GM12878 (cell line): ENCODE data around the gene FZR1. TPM values are rescaled to one million over a fixed set of nuclear protein-coding genes. Genes with fewer than 3 reads are reported as not detected.

ENCODE experiments used
- ATAC-seq: fragments of 200-7000 bp; cut with Tn5 transposase; 3 replicates; pipeline ENCODE4 v1.9.1; 2020; ENCODE audit warnings: mild to moderate bottlenecking, moderate library complexity
- BruUV-seq: library from RNA; stranded (reverse); fragments of 400-500 nt; replicated peaks from 2 replicates; lab custom pipeline; 2021; lab: Mats Ljungman, UMichigan
- CTCF ChIA-PET: fragments of 300-600 bp; sonication (Branson Sonifier 250); formaldehyde crosslinking; extraction: SDS; loops from one replicate; lab custom pipeline; 2021; ENCODE audit warnings: inconsistent platforms; lab: Yijun Ruan, JAX
- POLR2A ChIA-PET: fragments of 350-600 bp; formaldehyde crosslinking; extraction: SDS; loops from one replicate; lab custom pipeline; 2021; ENCODE audit warnings: inconsistent platforms; lab: Charles Lee
- RAD21 ChIA-PET: fragments of 300-600 bp; sonication (Branson Sonifier 250); formaldehyde crosslinking; loops from one replicate; lab custom pipeline; 2023; ENCODE audit warnings: antibody characterized with exemption; ENCODE audit not compliant: unreplicated experiment; lab: Charles Lee
- SMC1A ChIA-PET: fragments of 300-600 bp; sonication (Branson Sonifier 250); formaldehyde crosslinking; loops from one replicate; lab custom pipeline; 2023; ENCODE audit not compliant: unreplicated experiment, uncharacterized antibody; lab: Charles Lee
- DNase-seq: peaks from one replicate; pipeline ENCODE4 v3.0.0-alpha.2; 2011; ENCODE audit warnings: low read depth, low spot score
- FAIRE-seq: peaks from 3 replicates; lab custom pipeline; 2011; peaks lifted over from hg19 to GRCh38; lab: Jason Lieb, UNC
- H2AFZ ChIP-seq: 2 replicates; pipeline ENCODE4 v1.6.0; 2011; ENCODE audit warnings: low read depth, low read length, control low read depth; ENCODE audit not compliant: control insufficient read depth
- H3K27ac ChIP-seq: 2 replicates; pipeline ENCODE4 v1.5.1; 2011; ENCODE audit warnings: control low read depth; ENCODE audit not compliant: control insufficient read depth, insufficient read depth
- H3K27me3 ChIP-seq, 2 experiments: replicated peaks in 1 of 2; 2 replicates each; pipeline versions ENCODE4 v1.6.0 to v1.6.1; 2011; ENCODE audit warnings: low read length in 1 of 2; ENCODE audit not compliant: control insufficient read depth in 2 of 2, insufficient read depth in 2 of 2
- H3K36me3 ChIP-seq, 2 experiments: 2 replicates each; pipeline ENCODE4 v1.5.1; 2011; ENCODE audit warnings: low read length in 1 of 2; ENCODE audit not compliant: control insufficient read depth in 2 of 2, insufficient read depth in 2 of 2
- H3K4me1 ChIP-seq: 2 replicates; pipeline ENCODE4 v1.6.1; 2011; ENCODE audit warnings: mild to moderate bottlenecking, low read length, moderate library complexity, mixed read lengths; ENCODE audit not compliant: control insufficient read depth, insufficient read depth
- H3K4me2 ChIP-seq: 2 replicates; pipeline ENCODE4 v1.6.0; 2011; ENCODE audit warnings: control low read depth; ENCODE audit not compliant: control insufficient read depth, insufficient read depth
- H3K4me3 ChIP-seq: fragments of 200-600 bp; sonication (generic); 2 replicates; pipeline ENCODE4 v1.5.1; 2016
- H3K79me2 ChIP-seq: 2 replicates; pipeline ENCODE4 v1.6.0; 2011; ENCODE audit warnings: low read length; ENCODE audit not compliant: control insufficient read depth, insufficient read depth
- H3K9ac ChIP-seq: 2 replicates; pipeline ENCODE4 v1.8.0; 2011; ENCODE audit warnings: low read length, control low read depth, mixed read lengths; ENCODE audit not compliant: control insufficient read depth, insufficient read depth
- H3K9me3 ChIP-seq: replicated peaks from 3 replicates; pipeline ENCODE4 v1.5.1; 2011; ENCODE audit warnings: mild to moderate bottlenecking, low read length; ENCODE audit not compliant: control insufficient read depth, insufficient read depth
- H4K20me1 ChIP-seq: 2 replicates; pipeline ENCODE4 v1.6.0; 2011; ENCODE audit not compliant: control insufficient read depth, insufficient read depth
- BCL3 ChIP-seq: IDR thresholded peaks from 2 replicates; pipeline ENCODE4 v1.6.1; 2011; ENCODE audit warnings: borderline replicate concordance, low read depth, mild to moderate bottlenecking, moderate library complexity, low read length; ENCODE audit not compliant: insufficient read depth, poor library complexity, severe bottlenecking
- BHLHE40 ChIP-seq, 2 experiments: fragments of 450-650 bp in 1 of 2; IDR thresholded peaks; 2 replicates each; pipeline ENCODE4 v1.6.1; 2011 to 2017; ENCODE audit warnings: low read depth in 2 of 2, borderline replicate concordance in 1 of 2, improper control_type of control experiment in 1 of 2, low read length in 1 of 2, mild to moderate bottlenecking in 1 of 2
- CBX3 ChIP-seq: fragments of 200-600 bp; sonication (generic); IDR thresholded peaks from 2 replicates; pipeline ENCODE4 v1.6.1; 2016; ENCODE audit warnings: low read depth, borderline replicate concordance
- CHD1 ChIP-seq: IDR thresholded peaks from 2 replicates; pipeline ENCODE4 v1.6.1; 2012; ENCODE audit warnings: low read depth, low read length, improper control_type of control experiment
- E2F4 ChIP-seq: IDR thresholded peaks from 2 replicates; pipeline ENCODE4 v1.6.1; 2012; ENCODE audit warnings: low read depth, low read length, improper control_type of control experiment
- FOXM1 ChIP-seq: IDR thresholded peaks from 2 replicates; pipeline ENCODE4 v1.6.1; 2012; ENCODE audit warnings: low read depth, mild to moderate bottlenecking, inconsistent platforms, low read length, moderate library complexity
- MYC ChIP-seq: IDR thresholded peaks from 2 replicates; pipeline ENCODE4 v1.6.1; 2011; ENCODE audit warnings: mild to moderate bottlenecking, low read length, moderate library complexity, inconsistent platforms; ENCODE audit not compliant: insufficient read depth, insufficient replicate concordance, insufficient read length, severe bottlenecking
- NFYA ChIP-seq: IDR thresholded peaks from 2 replicates; pipeline ENCODE4 v1.6.1; 2011; ENCODE audit warnings: low read depth, mild to moderate bottlenecking, low read length, improper control_type of control experiment, borderline replicate concordance
- POLR2A ChIP-seq: IDR thresholded peaks from 2 replicates; pipeline ENCODE4 v1.6.1; 2011; ENCODE audit warnings: low read depth, mild to moderate bottlenecking, low read length
- RAD51 ChIP-seq: fragments of 450-650 bp; IDR thresholded peaks from 2 replicates; pipeline ENCODE4 v1.6.1; 2016; ENCODE audit warnings: moderate library complexity, mild to moderate bottlenecking, inconsistent platforms
- RELB ChIP-seq: fragments of 450-650 bp; IDR thresholded peaks from 2 replicates; pipeline ENCODE4 v1.6.1; 2017; ENCODE audit warnings: low read depth, mild to moderate bottlenecking, moderate library complexity
- USF2 ChIP-seq: IDR thresholded peaks from 2 replicates; pipeline ENCODE4 v1.6.1; 2011; ENCODE audit warnings: low read depth, low read length, improper control_type of control experiment, borderline replicate concordance
- ZNF24 ChIP-seq: fragments of 450-650 bp; IDR thresholded peaks from 2 replicates; pipeline ENCODE4 v1.6.1; 2017; ENCODE audit warnings: antibody characterized with exemption, mild to moderate bottlenecking
- WGBS: methylation state at CpG from one replicate; pipeline ENCODE4 v1.1.6; 2016; ENCODE audit warnings: low lambda C conversion rate; ENCODE audit not compliant: insufficient replicate concordance, insufficient coverage; ENCODE audit errors: missing lambda C conversion rate; 5-methylcytosine and 5-hydroxymethylcytosine counted together
- in situ Hi-C: fragments of 300-500 bp; cut with MboI; formaldehyde crosslinking; loops from 9 replicates; pipeline ENCODE4 v1.14.3; 2018; ENCODE audit warnings: mixed read lengths
- intact Hi-C: fragments of 100-400 bp; cut with micrococcal nuclease; formaldehyde crosslinking; loops from one replicate; pipeline ENCODE4 v1.14.2; 2022; ENCODE audit not compliant: unreplicated experiment
- polyA plus RNA-seq, 11 experiments: library from polyadenylated mRNA; depleted of rRNA in 4 of 11; unstranded in 6 of 11; stranded (reverse) in 5 of 11; fragments of >200 nt; fragmentation: Nextera tagmentation in 4 of 11; fragmentation: Illumina TruSeq in 1 of 11; extraction: Ambion mirVana in 4 of 11; extraction: Trizol in 1 of 11; gene quantifications; 1 replicate in 1 of 11; 2 replicates in 10 of 11; pipeline versions ENCODE4 v1.2.1 to v1.2.3, GENCODE V29; 2011 to 2016; ENCODE audit warnings: inconsistent platforms in 2 of 11, missing spikeins in 2 of 11, low read depth in 1 of 11
- total RNA-seq, 4 experiments: library from RNA; depleted of rRNA in 3 of 4; stranded (reverse); fragments of >200 nt in 3 of 4; fragmentation: Illumina TruSeq in 1 of 4; extraction: Trizol in 1 of 4; gene quantifications; 2 replicates each; pipeline versions ENCODE4 v1.2.1 to v1.2.3, GENCODE V29; 2013 to 2021

Gene FZR1
- total and polyA plus RNA-seq, 10 of the 15 experiments (the other 5 are each of a cell fraction or from before 2014, with no cell fraction given), result 0.11 to 44.2 (median 29.3) TPM

DNA sequence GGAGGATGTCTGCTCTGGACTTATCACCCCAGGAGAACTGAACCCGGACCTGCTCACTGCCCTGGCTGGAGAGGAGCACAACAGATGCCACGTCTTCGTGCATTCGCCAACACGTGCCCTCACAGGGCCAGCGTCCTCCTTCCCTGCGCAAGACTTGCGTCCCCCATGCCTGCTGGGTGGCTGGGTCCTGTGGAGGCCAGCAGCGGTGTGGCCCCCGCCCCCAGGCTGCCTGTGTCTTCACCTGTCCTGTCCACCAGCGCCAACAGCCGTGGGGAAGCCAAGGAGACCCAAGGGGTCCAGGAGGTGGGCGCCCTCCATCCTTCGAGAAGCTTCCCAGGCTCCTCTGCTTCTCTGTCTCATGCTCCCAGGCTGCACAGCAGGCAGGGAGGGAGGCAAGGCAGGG is 29.5 kb downstream of the FZR1 start:
- 99% methylated on average over 9 of the region's 14 CpGs for WGBS

GRCh38 chr19:3535981-3536380 is 29.9 kb downstream of the FZR1 start:
- H3K79me2 ChIP-seq, result no peaks in the 10 kb centered on the region
- ChIA-PET RAD21 (no interaction called here), SMC1A (no interaction called here), POLR2A (no interaction called here), CTCF (no interaction called here)
- no peak overlapping the region for H3K4me3 ChIP-seq
- H3K9me3 ChIP-seq, result no peaks in the 10 kb centered on the region
- H3K27me3 ChIP-seq, result no peaks in the 10 kb centered on the region
- peaks cover 9 to 27% of the 10 kb centered on the region in 2 experiments for H3K36me3 ChIP-seq
- 79% methylated on average over 9 of the region's 10 CpGs for WGBS
- no TSS peak for BruUV-seq
- no peak for ATAC-seq
- DNase-seq, result no peak
- in situ Hi-C loops, result no loop called here
- intact Hi-C loops, result no loop called here
- no peak overlapping the region for H3K4me2 ChIP-seq
- no peak for FAIRE-seq
- no peak overlapping the region for H3K9ac ChIP-seq
- H3K27ac ChIP-seq, result no peak overlapping the region
- no peaks in the 10 kb centered on the region for H4K20me1 ChIP-seq
- no peak overlapping the region for H2AFZ ChIP-seq
- H3K4me1 ChIP-seq, result no peaks in the 10 kb centered on the region
- TF ChIP-seq USF2 (no peak), ZNF24 (no peak), NFYA (no peak), FOXM1 (no peak), RELB (no peak), CBX3 (no peak), E2F4 (no peak), RAD51 (no peak), CHD1 (no peak), BCL3 (no peak)

More for the DNA sequence above, 29.5 kb downstream of the FZR1 start:
- no peak for DNase-seq
- H3K4me1 ChIP-seq, result no peaks in the 10 kb centered on the region
- no peak for ATAC-seq
- POLR2A ChIA-PET, result no interaction called here
- H3K9ac ChIP-seq, result no peak overlapping the region
- FAIRE-seq, result no peak
- no peak overlapping the region for H2AFZ ChIP-seq
- no peaks in the 10 kb centered on the region for H3K79me2 ChIP-seq
- no peak overlapping the region for H3K27ac ChIP-seq
- H3K27me3 ChIP-seq, result no peaks in the 10 kb centered on the region
- CTCF ChIA-PET, result no interaction called here
- intact Hi-C loops, result no loop called here
- peaks cover 9 to 27% of the 10 kb centered on the region in 2 experiments for H3K36me3 ChIP-seq
- RAD21 ChIA-PET, result no interaction called here
- no TSS peak for BruUV-seq
- peak; percentile 7; the same call in 1 of the 2 replicates for TF ChIP-seq POLR2A
- TF ChIP-seq BHLHE40 (IDR thresholded peaks at IDR 0.05; ENCODE audit: borderline replicate concordance in 1 of 2, low read depth in 2 of 2, low read length in 1 of 2), result no peak
- TF ChIP-seq MYC, result no peak
- TF ChIP-seq, all 136 proteins: peak for 1
- SMC1A ChIA-PET, result no interaction called here
- no peak overlapping the region for H3K4me3 ChIP-seq
- H4K20me1 ChIP-seq, result no peaks in the 10 kb centered on the region
- no peaks in the 10 kb centered on the region for H3K9me3 ChIP-seq
- in situ Hi-C loops, result no loop called here
- H3K4me2 ChIP-seq, result no peak overlapping the region
